ENCODE data around the gene THBS1. TPM values are rescaled to one million over a fixed set of nuclear protein-coding genes. Genes with fewer than 3 reads are reported as not detected.

THBS1 gene
- total RNA-seq, 4 donors from 2014 or later, result 82.0 to 396 (median 89.6) TPM

- Histone ChIP-seq H3K27ac (no peak overlapping the region), H3K4me3 (no peak overlapping the region)
Observed at GRCh38 chr15:39616731-39617455, 36.0 kb downstream of the THBS1 start.

GRCh38 chr15:39618063-39618823, 37.4 kb downstream of the THBS1 start:
- DNase-seq (ENCODE audit: low spot score in 2 of 2), result no peak
- TF ChIP-seq CTCF (IDR thresholded peaks at IDR 0.05) (no peak), POLR2A (IDR thresholded peaks at IDR 0.05) (no peak), EP300 (IDR thresholded peaks at IDR 0.05) (no peak), POLR2AphosphoS5 (IDR thresholded peaks at IDR 0.05) (no peak)
- Histone ChIP-seq H3K4me3 (no peak overlapping the region), H3K9me3 (peaks cover 6% of the 10 kb centered on the region), H3K27me3 (no peaks in the 10 kb centered on the region), H3K36me3 (no peaks in the 10 kb centered on the region), H3K4me1 (no peaks in the 10 kb centered on the region), H3K27ac (no peak overlapping the region)
- WGBS, result 76% methylated on average over 3 of the region's 3 CpGs

More at GRCh38 chr15:39616731-39617455, 36.0 kb downstream of the THBS1 start:
- Histone ChIP-seq H3K36me3 (no peaks in the 10 kb centered on the region), H3K27me3 (no peaks in the 10 kb centered on the region), H3K9me3 (peaks cover 6% of the 10 kb centered on the region), H3K4me1 (no peaks in the 10 kb centered on the region)
- TF ChIP-seq CTCF (IDR thresholded peaks at IDR 0.05), result no peak
- no peak for TF ChIP-seq EP300 (IDR thresholded peaks at IDR 0.05)
- no peak for TF ChIP-seq POLR2A (IDR thresholded peaks at IDR 0.05)
- TF ChIP-seq POLR2AphosphoS5 (IDR thresholded peaks at IDR 0.05), result no peak
- 76% methylated on average over 6 of the region's 6 CpGs for WGBS
- DNase-seq (ENCODE audit: low spot score in 2 of 2), result no peak

- TF ChIP-seq EP300 (IDR thresholded peaks at IDR 0.05) (no peak), POLR2A (IDR thresholded peaks at IDR 0.05) (no peak), POLR2AphosphoS5 (IDR thresholded peaks at IDR 0.05) (no peak), CTCF (IDR thresholded peaks at IDR 0.05) (no peak)
- WGBS, result 91% methylated on average over 1 of the region's 1 CpG
- no peak for DNase-seq (ENCODE audit: low spot score in 2 of 2)
- H3K9me3 ChIP-seq, result no peaks in the 10 kb centered on the region
- H3K4me3 ChIP-seq, result no peak overlapping the region
- peaks cover 14% of the 10 kb centered on the region for H3K4me1 ChIP-seq
- no peaks in the 10 kb centered on the region for H3K36me3 ChIP-seq
- no peak overlapping the region for H3K27ac ChIP-seq
- H3K27me3 ChIP-seq, result no peaks in the 10 kb centered on the region
Observed at GRCh38 chr15:39621210-39621609, 40.3 kb downstream of the THBS1 start.

GRCh38 chr15:39621976-39622375, 41.1 kb downstream of the THBS1 start:
- TF ChIP-seq POLR2AphosphoS5 (IDR thresholded peaks at IDR 0.05), result no peak
- TF ChIP-seq EP300 (IDR thresholded peaks at IDR 0.05), result no peak
- TF ChIP-seq POLR2A (IDR thresholded peaks at IDR 0.05), result no peak
- TF ChIP-seq CTCF (IDR thresholded peaks at IDR 0.05), result no peak
- WGBS, result 56% methylated on average over 1 of the region's 1 CpG
- H3K4me3 ChIP-seq, result no peak overlapping the region

More at GRCh38 chr15:39621976-39622375, 41.1 kb downstream of the THBS1 start:
- H3K27ac ChIP-seq, result no peak overlapping the region
- no peaks in the 10 kb centered on the region for H3K36me3 ChIP-seq
- no peak for DNase-seq (ENCODE audit: low spot score in 2 of 2)
- H3K27me3 ChIP-seq, result no peaks in the 10 kb centered on the region
- no peaks in the 10 kb centered on the region for H3K9me3 ChIP-seq
- H3K4me1 ChIP-seq, result peaks cover 14% of the 10 kb centered on the region

Measured in suprapubic skin (tissue), 4 donors.